Activated naive CD4-positive, alpha-beta T cell treated with anti-CD3 and anti-CD28 coated beads for 36 hours (primary cell): ENCODE results near the gene PAX6. TPM values are rescaled to one million over a fixed set of nuclear protein-coding genes. Genes with fewer than 3 reads are reported as not detected.

Experiments
- CTCF ChIA-PET: fragments of 350-600 bp; sonication (Branson Sonifier 250); formaldehyde crosslinking; loops from one replicate; lab custom pipeline; 2021; ENCODE audit warnings: antibody characterized with exemption; lab: Charles Lee
- DNase-seq: peaks from one replicate; pipeline ENCODE4 v3.0.0-alpha.2; 2020
- H3K27ac Mint-ChIP-seq: one replicate; pipeline ENCODE4 v1.8.0; 2021; ENCODE audit warnings: mild to moderate bottlenecking, mixed read lengths
- H3K27me3 Mint-ChIP-seq: one replicate; pipeline ENCODE4 v1.8.0; 2021; ENCODE audit warnings: low read depth, mixed read lengths
- H3K36me3 Mint-ChIP-seq: one replicate; pipeline ENCODE4 v1.8.0; 2021; ENCODE audit warnings: low read depth, mixed read lengths
- H3K4me1 Mint-ChIP-seq: one replicate; pipeline ENCODE4 v1.8.0; 2021; ENCODE audit warnings: low read depth, mixed read lengths
- H3K4me3 Mint-ChIP-seq: one replicate; pipeline ENCODE4 v1.8.0; 2021; ENCODE audit warnings: mild to moderate bottlenecking, moderate library complexity, mixed read lengths
- H3K9me3 Mint-ChIP-seq: one replicate; pipeline ENCODE4 v1.8.0; 2021; ENCODE audit warnings: mixed read lengths
- intact Hi-C: fragments of 100-400 bp; cut with micrococcal nuclease; formaldehyde crosslinking; loops from one replicate; pipeline ENCODE4 v1.15.1; 2023
- total RNA-seq, 2 experiments: library from RNA; stranded (reverse); gene quantifications; one replicate each; pipeline ENCODE4 v1.2.3, GENCODE V29; 2021

Gene PAX6
- total RNA-seq, 2 experiments from 2014 or later = 1.5 TPM

- peak overlapping the region; percentile 57 for H3K4me3 Mint-ChIP-seq
- peaks cover 73% of the 10 kb centered on the region for H3K27me3 Mint-ChIP-seq
- peaks cover 54% of the 10 kb centered on the region for H3K4me1 Mint-ChIP-seq
- no peaks in the 10 kb centered on the region for H3K9me3 Mint-ChIP-seq
- H3K27ac Mint-ChIP-seq = no peak overlapping the region
- intact Hi-C loops = loop anchor here (1.0 to 10.0 kb wide), 9 partner anchors 8 to 1488 kb away; partner anchors contain the start of genes ARL14EP, DCDC1, DNAJC24 and EIF3M
- no peaks in the 10 kb centered on the region for H3K36me3 Mint-ChIP-seq
- CTCF ChIA-PET = no interaction called here
- peak; percentile 10 for DNase-seq
These were observed 1.6 kb upstream of the PAX6 start for GRCh38 chr11:31812383-31813381.

- Mint-ChIP-seq H3K9me3 (no peaks in the 10 kb centered on the region), H3K27ac (no peak overlapping the region), H3K36me3 (no peaks in the 10 kb centered on the region), H3K4me3 (peak overlapping the region; percentile 73), H3K4me1 (peaks cover 47% of the 10 kb centered on the region), H3K27me3 (peaks cover 79% of the 10 kb centered on the region)
- CTCF ChIA-PET = interaction anchor here (0.9 kb wide), 1 partner anchor 146 kb away, joined by 3 read pairs; no protein-coding TSS in a partner anchor
- intact Hi-C loops = loop anchor here (2.0 to 10.0 kb wide), 9 partner anchors 158 to 1485 kb away; partner anchors contain the start of genes ARL14EP, DCDC1, DNAJC24 and EIF3M
- no peak for DNase-seq
These were observed 1.0 kb downstream of the PAX6 start for GRCh38 chr11:31809857-31810778.

GRCh38 chr11:31809541-31809856 is 1.6 kb downstream of the PAX6 start:
- H3K9me3 Mint-ChIP-seq = no peaks in the 10 kb centered on the region
- CTCF ChIA-PET = interaction anchor here (0.9 kb wide), 1 partner anchor 147 kb away, joined by 3 read pairs; no protein-coding TSS in a partner anchor
- no peak overlapping the region for H3K27ac Mint-ChIP-seq
- no peak for DNase-seq
- H3K36me3 Mint-ChIP-seq = peaks cover 3% of the 10 kb centered on the region
- intact Hi-C loops = no loop called here
- H3K4me3 Mint-ChIP-seq = peak overlapping the region; percentile 57
- peaks cover 77% of the 10 kb centered on the region for H3K27me3 Mint-ChIP-seq
- H3K4me1 Mint-ChIP-seq = peaks cover 46% of the 10 kb centered on the region

GRCh38 chr11:31808721-31809540 is 2.2 kb downstream of the PAX6 start:
- H3K27me3 Mint-ChIP-seq = peaks cover 78% of the 10 kb centered on the region
- CTCF ChIA-PET = interaction anchor here (0.9 kb wide), 1 partner anchor 148 kb away, joined by 3 read pairs; no protein-coding TSS in a partner anchor
- peak overlapping the region; percentile 57 for H3K4me3 Mint-ChIP-seq
- H3K4me1 Mint-ChIP-seq = peaks cover 48% of the 10 kb centered on the region
- intact Hi-C loops = loop anchor here (1.0 kb wide), 1 partner anchor 9 kb away; no protein-coding TSS in a partner anchor
- no peak for DNase-seq
- H3K36me3 Mint-ChIP-seq = peaks cover 3% of the 10 kb centered on the region
- H3K9me3 Mint-ChIP-seq = no peaks in the 10 kb centered on the region
- H3K27ac Mint-ChIP-seq = no peak overlapping the region

GRCh38 chr11:31807799-31808667 is 3.1 kb downstream of the PAX6 start:
- H3K27ac Mint-ChIP-seq = no peak overlapping the region
- H3K27me3 Mint-ChIP-seq = peaks cover 82% of the 10 kb centered on the region
- CTCF ChIA-PET = no interaction called here
- no peaks in the 10 kb centered on the region for H3K9me3 Mint-ChIP-seq
- no peak for DNase-seq
- H3K36me3 Mint-ChIP-seq = peaks cover 3% of the 10 kb centered on the region
- no peak overlapping the region for H3K4me3 Mint-ChIP-seq
- intact Hi-C loops = loop anchor here (1.0 kb wide), 1 partner anchor 8 kb away; no protein-coding TSS in a partner anchor
- H3K4me1 Mint-ChIP-seq = peaks cover 49% of the 10 kb centered on the region

GRCh38 chr11:31806928-31807798 is 4.0 kb downstream of the PAX6 start:
- Mint-ChIP-seq H3K4me3 (no peak overlapping the region), H3K4me1 (peaks cover 49% of the 10 kb centered on the region), H3K27me3 (peaks cover 84% of the 10 kb centered on the region), H3K36me3 (peaks cover 6% of the 10 kb centered on the region), H3K9me3 (peaks cover 2% of the 10 kb centered on the region), H3K27ac (no peak overlapping the region)
- CTCF ChIA-PET = no interaction called here
- intact Hi-C loops = no loop called here
- no peak for DNase-seq

- no peak overlapping the region for H3K27ac Mint-ChIP-seq
- CTCF ChIA-PET = no interaction called here
- DNase-seq = no peak
- peaks cover 84% of the 10 kb centered on the region for H3K27me3 Mint-ChIP-seq
- peaks cover 6% of the 10 kb centered on the region for H3K36me3 Mint-ChIP-seq
- peaks cover 45% of the 10 kb centered on the region for H3K4me1 Mint-ChIP-seq
- H3K4me3 Mint-ChIP-seq = no peak overlapping the region
- intact Hi-C loops = no loop called here
- peaks cover 2% of the 10 kb centered on the region for H3K9me3 Mint-ChIP-seq
These were observed 4.8 kb downstream of the PAX6 start for GRCh38 chr11:31806186-31806927.

- intact Hi-C loops = no loop called here
- Mint-ChIP-seq H3K4me3 (no peak overlapping the region), H3K4me1 (peaks cover 41% of the 10 kb centered on the region), H3K27ac (no peak overlapping the region), H3K36me3 (peaks cover 6% of the 10 kb centered on the region), H3K9me3 (peaks cover 2% of the 10 kb centered on the region), H3K27me3 (peaks cover 84% of the 10 kb centered on the region)
- CTCF ChIA-PET = no interaction called here
- DNase-seq = no peak
These were observed 5.4 kb downstream of the PAX6 start for GRCh38 chr11:31805629-31806185.

- Mint-ChIP-seq H3K9me3 (peaks cover 2% of the 10 kb centered on the region), H3K4me3 (peak overlapping the region; percentile 63), H3K27ac (no peak overlapping the region), H3K27me3 (peaks cover 87% of the 10 kb centered on the region), H3K36me3 (peaks cover 7% of the 10 kb centered on the region), H3K4me1 (peaks cover 45% of the 10 kb centered on the region)
- CTCF ChIA-PET = no interaction called here
- DNase-seq = peak; percentile 11
- intact Hi-C loops = no loop called here
These were observed 6.0 kb downstream of the PAX6 start for GRCh38 chr11:31805037-31805628.
